ENCODE results near the gene CENPVL2.
"Not testable (repeated sequence)": the region's sequence is repeated elsewhere in the genome, so short reads cannot be mapped to it uniquely, and the experiment has no call there.

Gene CENPVL2

DNA sequence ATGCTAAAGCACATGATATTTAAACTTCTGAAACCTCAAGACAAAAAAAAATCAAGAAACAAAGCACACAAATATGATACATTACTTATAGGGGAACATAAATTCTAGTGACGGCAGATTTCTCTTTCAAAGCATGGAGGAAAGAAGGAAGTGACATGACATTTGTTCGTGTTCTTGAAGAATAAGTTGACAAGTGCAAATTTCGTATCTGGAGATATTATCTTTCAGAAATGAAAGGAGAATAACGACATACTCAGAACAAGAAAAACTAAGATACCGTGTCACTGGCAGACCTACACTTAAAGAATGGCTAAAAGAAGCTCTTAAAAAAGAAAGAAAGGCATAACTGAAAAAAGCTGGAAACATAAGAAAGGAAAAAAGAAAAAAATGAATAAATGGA lies 16.6 kb downstream of the CENPVL2 start:
- no peak for DNase-seq (ENCODE audit: low spot score)
- in situ Hi-C loops (cut with MboI; ENCODE audit: low pct_unique_long_range_greater_than_20kb, low sequenced_read_pairs, unreplicated experiment), result no loop called here
- TF ChIP-seq CTCF (IDR thresholded peaks at IDR 0.05; ENCODE audit: extremely low read depth, insufficient read depth, missing control alignments), result no peak

DNA sequence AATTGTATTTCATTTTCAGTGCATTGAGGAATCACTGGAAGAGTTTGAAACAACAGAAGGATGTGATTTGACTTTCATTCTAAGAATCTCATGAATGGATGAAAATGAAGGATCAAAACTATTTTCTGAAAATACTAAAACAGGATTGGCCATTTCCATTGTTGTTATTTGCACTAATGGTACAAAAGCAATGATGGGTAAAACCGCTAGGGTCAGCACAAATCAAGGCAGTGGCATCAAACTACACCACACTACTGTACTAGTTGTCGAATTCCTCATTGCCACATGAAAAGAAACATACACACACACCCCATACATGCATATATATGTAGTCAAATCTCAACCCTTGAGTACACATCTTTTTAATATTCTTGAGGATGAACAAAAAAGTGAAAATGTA lies 39.3 kb downstream of the CENPVL2 start:
- in situ Hi-C loops (cut with MboI; ENCODE audit: low pct_unique_long_range_greater_than_20kb, low sequenced_read_pairs, unreplicated experiment), result no loop called here
- no peak for DNase-seq (ENCODE audit: low spot score)
- TF ChIP-seq CTCF (IDR thresholded peaks at IDR 0.05; ENCODE audit: extremely low read depth, insufficient read depth, missing control alignments), result no peak

GRCh38 chrX:51641421-51642021 lies 41.1 kb downstream of the CENPVL2 start:
- in situ Hi-C loops (cut with MboI; ENCODE audit: low pct_unique_long_range_greater_than_20kb, low sequenced_read_pairs, unreplicated experiment), result no loop called here
- peak; percentile 51 for TF ChIP-seq CTCF (IDR thresholded peaks at IDR 0.05; ENCODE audit: extremely low read depth, insufficient read depth, missing control alignments)
- peak; percentile 45 for DNase-seq (ENCODE audit: low spot score)

GRCh38 chrX:51636511-51636910 lies 46.1 kb downstream of the CENPVL2 start:
- in situ Hi-C loops (cut with MboI; ENCODE audit: low pct_unique_long_range_greater_than_20kb, low sequenced_read_pairs, unreplicated experiment), result not testable (repeated sequence)

More at GRCh38 chrX:51636511-51636910, 46.1 kb downstream of the CENPVL2 start:
- DNase-seq (ENCODE audit: low spot score), result not testable (repeated sequence)

All from GM13977 (cell line).